ENCODE measurements around the gene PSMA2.

The PSMA2 gene

GRCh38 chr7:42910306-42910705, 21.7 kb downstream of the PSMA2 start:
- TF ChIP-seq CTCF (IDR thresholded peaks at IDR 0.05; ENCODE audit: low read depth, low read length, missing control alignments), result no peak
- no peak for DNase-seq (ENCODE audit: extremely low read depth, low read depth)
- no peak overlapping the region; the same call in 1 of the 2 replicates for H3K4me3 ChIP-seq (replicated peaks; ENCODE audit: low read depth, low read length)

- DNase-seq (ENCODE audit: extremely low read depth, low read depth), result no peak
- TF ChIP-seq CTCF (IDR thresholded peaks at IDR 0.05; ENCODE audit: low read depth, low read length, missing control alignments), result no peak
- no peak overlapping the region for H3K4me3 ChIP-seq (replicated peaks; ENCODE audit: low read depth, low read length)
These were observed 24.7 kb downstream of the PSMA2 start for GRCh38 chr7:42907316-42907715.

GRCh38 chr7:42906181-42906580, 25.8 kb downstream of the PSMA2 start:
- no peak for DNase-seq (ENCODE audit: extremely low read depth, low read depth)
- TF ChIP-seq CTCF (IDR thresholded peaks at IDR 0.05; ENCODE audit: low read depth, low read length, missing control alignments), result no peak
- H3K4me3 ChIP-seq (replicated peaks; ENCODE audit: low read depth, low read length), result no peak overlapping the region

GRCh38 chr7:42902331-42902730, 29.6 kb downstream of the PSMA2 start:
- DNase-seq (ENCODE audit: extremely low read depth, low read depth), result no peak
- no peak overlapping the region for H3K4me3 ChIP-seq (replicated peaks; ENCODE audit: low read depth, low read length)
- no peak for TF ChIP-seq CTCF (IDR thresholded peaks at IDR 0.05; ENCODE audit: low read depth, low read length, missing control alignments)

- TF ChIP-seq CTCF (IDR thresholded peaks at IDR 0.05; ENCODE audit: low read depth, low read length, missing control alignments), result no peak
- DNase-seq (ENCODE audit: extremely low read depth, low read depth), result no peak
- H3K4me3 ChIP-seq (replicated peaks; ENCODE audit: low read depth, low read length), result no peak overlapping the region
These were observed 31.1 kb downstream of the PSMA2 start for GRCh38 chr7:42900842-42901241.

- TF ChIP-seq CTCF (IDR thresholded peaks at IDR 0.05; ENCODE audit: low read depth, low read length, missing control alignments), result no peak
- no peak for DNase-seq (ENCODE audit: extremely low read depth, low read depth)
- no peak overlapping the region for H3K4me3 ChIP-seq (replicated peaks; ENCODE audit: low read depth, low read length)
These were observed 38.4 kb downstream of the PSMA2 start for GRCh38 chr7:42893346-42894240.

Data from HFF-Myc (cell line).